ENCODE results near the gene TIAM2. TPM values are rescaled to one million over a fixed set of nuclear protein-coding genes. Genes with fewer than 3 reads are reported as not detected.
"Not testable (repeated sequence)": the region's sequence is repeated elsewhere in the genome, so short reads cannot be mapped to it uniquely, and the experiment has no call there.

The TIAM2 gene
- total and polyA plus RNA-seq, 2 donors (not counting 3 experiments of a cell fraction or from before 2014, with no cell fraction given): 9.6 to 18.5 TPM

DNA sequence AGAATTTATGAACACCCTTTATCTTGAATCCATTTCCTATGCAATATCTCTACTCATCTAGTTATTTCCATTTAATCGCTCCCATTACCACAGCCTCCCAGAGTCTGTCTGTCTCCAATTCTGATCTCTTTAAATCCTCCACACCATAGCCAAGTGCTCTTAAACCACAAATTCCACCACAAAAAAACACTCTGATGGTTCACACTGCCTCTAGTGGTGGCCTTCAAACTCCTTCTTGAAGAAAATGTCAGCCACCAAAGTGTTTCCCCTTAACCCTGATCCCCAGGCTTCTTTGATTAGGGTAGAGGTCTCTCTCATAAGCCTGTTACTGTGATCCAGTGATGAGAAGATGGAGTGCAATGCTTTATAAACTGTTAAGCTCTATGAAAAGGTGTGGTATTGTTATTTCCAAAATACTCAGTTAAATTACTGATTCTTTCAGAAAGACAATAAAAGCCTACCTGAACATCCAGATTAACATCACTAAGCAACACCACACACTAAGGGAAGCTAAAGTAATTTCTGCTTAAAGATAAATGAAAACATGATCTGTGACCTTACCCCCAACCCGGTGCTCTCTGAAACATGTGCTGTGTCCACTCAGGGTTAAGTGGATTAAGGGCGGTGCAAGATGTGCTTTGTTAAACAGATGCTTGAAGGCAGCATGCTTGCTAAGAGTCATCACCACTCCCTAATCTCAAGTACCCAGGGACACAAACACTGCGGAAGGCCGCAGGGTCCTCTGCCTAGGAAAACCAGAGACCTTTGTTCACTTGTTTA is 273.2 kb downstream of the TIAM2 start:
- CTCF ChIA-PET: interaction anchor here (0.7 to 1.7 kb wide), 7 partner anchors 9 to 95 kb away, joined by 3 to 6 read pairs (median 3); no protein-coding TSS in a partner anchor
- H3K9me3 ChIP-seq (replicated peaks; ENCODE audit: control insufficient read depth, insufficient read depth, low read length); FAIRE-seq; H3K27ac ChIP-seq (ENCODE audit: insufficient read depth, low read depth, low read length); POLR2A ChIA-PET; H3K9me1 ChIP-seq (replicated peaks; ENCODE audit: control insufficient read depth, extremely low read depth, insufficient read depth, low read length); BruUV-seq (replicated peaks); H3K4me2 ChIP-seq (ENCODE audit: insufficient read depth, low read length); H3K27me3 ChIP-seq (ENCODE audit: control insufficient read depth in 2 of 2, insufficient read depth in 2 of 2, low read length in 2 of 2); H3K9ac ChIP-seq (replicated peaks; ENCODE audit: extremely low read depth, insufficient read depth, low read length); H2AFZ ChIP-seq (ENCODE audit: low read depth, low read length); dilution Hi-C loops (cut with MboI; ENCODE audit: extremely low pct_ligation_motif_present, low sequenced_read_pairs); H3K36me3 ChIP-seq (ENCODE audit: control insufficient read depth in 2 of 2, extremely low read depth in 1 of 2, insufficient read depth in 2 of 2, low read length in 2 of 2); H4K20me1 ChIP-seq (replicated peaks; ENCODE audit: control insufficient read depth, extremely low read depth, insufficient read depth, low read length); H3K4me3 ChIP-seq (replicated peaks in 1 of 3; ENCODE audit: insufficient read depth in 1 of 3, low read depth in 1 of 3, low read length in 3 of 3): not testable (repeated sequence)
- H3K79me2 ChIP-seq (ENCODE audit: control insufficient read depth, insufficient read depth, low read length): peaks cover 22% of the 10 kb centered on the region
- peaks cover 19% of the 10 kb centered on the region for H3K4me1 ChIP-seq (ENCODE audit: control insufficient read depth, extremely low read depth, insufficient read depth, low read length)
- TF ChIP-seq, protein P1, sequence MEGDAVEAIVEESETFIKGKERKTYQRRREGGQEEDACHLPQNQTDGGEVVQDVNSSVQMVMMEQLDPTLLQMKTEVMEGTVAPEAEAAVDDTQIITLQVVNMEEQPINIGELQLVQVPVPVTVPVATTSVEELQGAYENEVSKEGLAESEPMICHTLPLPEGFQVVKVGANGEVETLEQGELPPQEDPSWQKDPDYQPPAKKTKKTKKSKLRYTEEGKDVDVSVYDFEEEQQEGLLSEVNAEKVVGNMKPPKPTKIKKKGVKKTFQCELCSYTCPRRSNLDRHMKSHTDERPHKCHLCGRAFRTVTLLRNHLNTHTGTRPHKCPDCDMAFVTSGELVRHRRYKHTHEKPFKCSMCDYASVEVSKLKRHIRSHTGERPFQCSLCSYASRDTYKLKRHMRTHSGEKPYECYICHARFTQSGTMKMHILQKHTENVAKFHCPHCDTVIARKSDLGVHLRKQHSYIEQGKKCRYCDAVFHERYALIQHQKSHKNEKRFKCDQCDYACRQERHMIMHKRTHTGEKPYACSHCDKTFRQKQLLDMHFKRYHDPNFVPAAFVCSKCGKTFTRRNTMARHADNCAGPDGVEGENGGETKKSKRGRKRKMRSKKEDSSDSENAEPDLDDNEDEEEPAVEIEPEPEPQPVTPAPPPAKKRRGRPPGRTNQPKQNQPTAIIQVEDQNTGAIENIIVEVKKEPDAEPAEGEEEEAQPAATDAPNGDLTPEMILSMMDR (IDR thresholded peaks at IDR 0.05; ENCODE audit: extremely low read depth in 1 of 2, insufficient read depth in 1 of 2, low read depth in 1 of 2, low read length in 2 of 2): peak; percentile 53 to 72
- DNase-seq (ENCODE audit: low read depth, low spot score): peak; percentile 47
- intact Hi-C loops (cut with micrococcal nuclease): loop anchor here (1.0 kb wide), 1 partner anchor 91 kb away; no protein-coding TSS in a partner anchor

DNA sequence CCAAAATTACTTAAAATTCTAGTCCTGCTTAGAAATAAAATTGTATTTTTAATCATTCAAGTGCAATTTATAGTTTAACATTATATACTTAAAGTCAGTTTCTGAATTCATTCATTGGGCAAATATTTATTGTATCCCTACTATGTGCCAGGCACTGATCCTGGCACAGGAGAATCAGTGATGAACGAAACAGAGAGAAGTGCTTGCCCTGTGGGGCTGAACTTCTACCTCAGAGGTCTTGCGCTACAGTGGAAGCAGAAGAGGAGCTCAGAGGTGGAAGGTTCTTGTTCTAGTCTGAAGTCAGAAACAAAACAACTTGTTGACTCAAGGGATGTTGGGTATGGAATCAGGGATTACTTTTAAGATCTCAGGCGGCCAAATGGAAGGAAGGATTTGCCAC is 274.6 kb downstream of the TIAM2 start:
- no peak for FAIRE-seq
- H3K27me3 ChIP-seq (ENCODE audit: control insufficient read depth in 2 of 2, insufficient read depth in 2 of 2, low read length in 2 of 2): no peaks in the 10 kb centered on the region
- no peaks in the 10 kb centered on the region for H4K20me1 ChIP-seq (replicated peaks; ENCODE audit: control insufficient read depth, extremely low read depth, insufficient read depth, low read length)
- BruUV-seq (replicated peaks): no TSS peak
- no peak overlapping the region for H3K27ac ChIP-seq (ENCODE audit: insufficient read depth, low read depth, low read length)
- CTCF ChIA-PET: interaction anchor here (1.0 to 1.5 kb wide), 3 partner anchors 92 to 343 kb away, joined by 3 to 4 read pairs (median 4); no protein-coding TSS in a partner anchor
- intact Hi-C loops (cut with micrococcal nuclease) (no loop called here), dilution Hi-C loops (cut with MboI; ENCODE audit: extremely low pct_ligation_motif_present, low sequenced_read_pairs) (no loop called here)
- no peak for TF ChIP-seq JUN (IDR thresholded peaks at IDR 0.05; ENCODE audit: borderline replicate concordance, insufficient read depth, insufficient read length, low read depth)
- H3K9ac ChIP-seq (replicated peaks; ENCODE audit: extremely low read depth, insufficient read depth, low read length): no peak overlapping the region
- H3K9me3 ChIP-seq (replicated peaks; ENCODE audit: control insufficient read depth, insufficient read depth, low read length): no peaks in the 10 kb centered on the region
- H3K4me2 ChIP-seq (ENCODE audit: insufficient read depth, low read length): no peak overlapping the region
- peaks cover 17% of the 10 kb centered on the region for H3K79me2 ChIP-seq (ENCODE audit: control insufficient read depth, insufficient read depth, low read length)
- H3K36me3 ChIP-seq (ENCODE audit: control insufficient read depth in 2 of 2, extremely low read depth in 1 of 2, insufficient read depth in 2 of 2, low read length in 2 of 2): no peaks in the 10 kb centered on the region
- no peak overlapping the region for H3K4me3 ChIP-seq (replicated peaks in 1 of 3; ENCODE audit: insufficient read depth in 1 of 3, low read depth in 1 of 3, low read length in 3 of 3)
- no peak overlapping the region for H2AFZ ChIP-seq (ENCODE audit: low read depth, low read length)
- H3K4me1 ChIP-seq (ENCODE audit: control insufficient read depth, extremely low read depth, insufficient read depth, low read length): peaks cover 32% of the 10 kb centered on the region
- POLR2A ChIA-PET: no interaction called here
- H3K9me1 ChIP-seq (replicated peaks; ENCODE audit: control insufficient read depth, extremely low read depth, insufficient read depth, low read length): no peaks in the 10 kb centered on the region
- DNase-seq (ENCODE audit: low read depth, low spot score): no peak

Data from endothelial cell of umbilical vein (primary cell).